Dendritic cell treated with granulocyte-macrophage colony-stimulating factor and Interleukin-4, amounts not matched to agents 40 ng/mL and 50 ng/mL, for 4 days (primary cell): Measurements from ENCODE around the gene RRAS2.
"Not testable (repeated sequence)": the region's sequence is repeated elsewhere in the genome, so short reads cannot be mapped to it uniquely, and the experiment has no call there.

Source experiments
- H3K27ac Mint-ChIP-seq: one replicate; pipeline ENCODE4 v1.8.0; 2022; ENCODE audit warnings: mild to moderate bottlenecking, mixed read lengths
- H3K27me3 Mint-ChIP-seq: one replicate; pipeline ENCODE4 v1.8.0; 2022; ENCODE audit warnings: mild to moderate bottlenecking, mixed read lengths
- H3K36me3 Mint-ChIP-seq: one replicate; pipeline ENCODE4 v1.8.0; 2022; ENCODE audit warnings: low read depth, mixed read lengths
- H3K4me1 Mint-ChIP-seq: one replicate; pipeline ENCODE4 v1.8.0; 2022; ENCODE audit warnings: low read depth, mixed read lengths
- H3K4me3 Mint-ChIP-seq: one replicate; pipeline ENCODE4 v1.8.0; 2022; ENCODE audit warnings: mild to moderate bottlenecking, moderate library complexity, mixed read lengths
- H3K9me3 Mint-ChIP-seq: one replicate; pipeline ENCODE4 v1.8.0; 2022; ENCODE audit warnings: mixed read lengths
- intact Hi-C: fragments of 100-400 bp; cut with micrococcal nuclease; formaldehyde crosslinking; loops from one replicate; pipeline ENCODE4 v1.15.0; 2022

RRAS2 gene

GRCh38 chr11:14358729-14359439 lies at the start of gene RRAS2:
RRAS2 (minus strand) TSS chr11:14359183; CDS start chr11:14358870, 313 bp downstream.
- intact Hi-C loops = no loop called here
- Mint-ChIP-seq H3K27me3 (peaks cover 65% of the 10 kb centered on the region), H3K27ac (no peak within 1 kb of the TSS), H3K4me3 (peak within 1 kb of the TSS; percentile 57), H3K4me1 (peaks cover 7% of the 10 kb centered on the region), H3K9me3 (no peaks in the 10 kb centered on the region), H3K36me3 (no peaks in the 10 kb centered on the region)

- no peaks in the 10 kb centered on the region for H3K36me3 Mint-ChIP-seq
- no peaks in the 10 kb centered on the region for H3K4me1 Mint-ChIP-seq
- intact Hi-C loops = no loop called here
- no peaks in the 10 kb centered on the region for H3K9me3 Mint-ChIP-seq
- H3K27ac Mint-ChIP-seq = no peak overlapping the region
- H3K27me3 Mint-ChIP-seq = no peaks in the 10 kb centered on the region
- H3K4me3 Mint-ChIP-seq = no peak overlapping the region
Measured at GRCh38 chr11:14408612-14409011, 49.6 kb upstream of the RRAS2 start.

GRCh38 chr11:14406116-14406515 lies 47.1 kb upstream of the RRAS2 start:
- H3K36me3 Mint-ChIP-seq, H3K27me3 Mint-ChIP-seq, intact Hi-C loops, H3K27ac Mint-ChIP-seq, H3K4me1 Mint-ChIP-seq, H3K9me3 Mint-ChIP-seq, H3K4me3 Mint-ChIP-seq: not testable (repeated sequence)

- H3K27me3 Mint-ChIP-seq, H3K27ac Mint-ChIP-seq, H3K4me1 Mint-ChIP-seq, H3K4me3 Mint-ChIP-seq, H3K36me3 Mint-ChIP-seq, intact Hi-C loops, H3K9me3 Mint-ChIP-seq: not testable (repeated sequence)
Measured at GRCh38 chr11:14403528-14403927, 44.5 kb upstream of the RRAS2 start.

GRCh38 chr11:14399087-14399486 lies 40.1 kb upstream of the RRAS2 start:
- Mint-ChIP-seq H3K4me3 (no peak overlapping the region), H3K27ac (no peak overlapping the region)

GRCh38 chr11:14396273-14396672 lies 37.3 kb upstream of the RRAS2 start:
- Mint-ChIP-seq H3K4me1 (no peaks in the 10 kb centered on the region), H3K4me3 (no peak overlapping the region), H3K27ac (no peak overlapping the region), H3K36me3 (no peaks in the 10 kb centered on the region), H3K9me3 (no peaks in the 10 kb centered on the region), H3K27me3 (peaks cover 7% of the 10 kb centered on the region)
- intact Hi-C loops = no loop called here

More at GRCh38 chr11:14399087-14399486, 40.1 kb upstream of the RRAS2 start:
- Mint-ChIP-seq H3K27me3 (peaks cover 7% of the 10 kb centered on the region), H3K9me3 (no peaks in the 10 kb centered on the region), H3K4me1 (no peaks in the 10 kb centered on the region), H3K36me3 (no peaks in the 10 kb centered on the region)
- intact Hi-C loops = no loop called here

GRCh38 chr11:14393889-14394288 lies 34.9 kb upstream of the RRAS2 start:
- Mint-ChIP-seq H3K27me3 (peaks cover 5% of the 10 kb centered on the region), H3K4me1 (no peaks in the 10 kb centered on the region), H3K36me3 (no peaks in the 10 kb centered on the region), H3K27ac (no peak overlapping the region), H3K4me3 (no peak overlapping the region), H3K9me3 (no peaks in the 10 kb centered on the region)
- intact Hi-C loops = no loop called here

GRCh38 chr11:14393129-14393528 lies 34.1 kb upstream of the RRAS2 start:
- no peaks in the 10 kb centered on the region for H3K4me1 Mint-ChIP-seq
- H3K36me3 Mint-ChIP-seq = no peaks in the 10 kb centered on the region
- H3K27me3 Mint-ChIP-seq = peaks cover 8% of the 10 kb centered on the region
- intact Hi-C loops = no loop called here
- H3K9me3 Mint-ChIP-seq = no peaks in the 10 kb centered on the region
- no peak overlapping the region for H3K4me3 Mint-ChIP-seq
- H3K27ac Mint-ChIP-seq = no peak overlapping the region

- no peaks in the 10 kb centered on the region for H3K4me1 Mint-ChIP-seq
- no peaks in the 10 kb centered on the region for H3K36me3 Mint-ChIP-seq
- intact Hi-C loops = no loop called here
- peaks cover 9% of the 10 kb centered on the region for H3K27me3 Mint-ChIP-seq
- no peaks in the 10 kb centered on the region for H3K9me3 Mint-ChIP-seq
- H3K27ac Mint-ChIP-seq = no peak overlapping the region
- no peak overlapping the region for H3K4me3 Mint-ChIP-seq
Measured at GRCh38 chr11:14390669-14391068, 31.7 kb upstream of the RRAS2 start.

- Mint-ChIP-seq H3K4me1 (no peaks in the 10 kb centered on the region), H3K36me3 (no peaks in the 10 kb centered on the region), H3K27ac (no peak overlapping the region), H3K27me3 (peaks cover 11% of the 10 kb centered on the region), H3K4me3 (no peak overlapping the region), H3K9me3 (no peaks in the 10 kb centered on the region)
- intact Hi-C loops = no loop called here
Measured at GRCh38 chr11:14388352-14388751, 29.4 kb upstream of the RRAS2 start.

GRCh38 chr11:14386895-14387480 lies 28.0 kb upstream of the RRAS2 start:
- H3K36me3 Mint-ChIP-seq = no peaks in the 10 kb centered on the region
- no peaks in the 10 kb centered on the region for H3K9me3 Mint-ChIP-seq
- intact Hi-C loops = no loop called here

GRCh38 chr11:14386081-14386480 lies 27.1 kb upstream of the RRAS2 start:
- intact Hi-C loops = no loop called here
- H3K27me3 Mint-ChIP-seq = peaks cover 29% of the 10 kb centered on the region
- no peaks in the 10 kb centered on the region for H3K9me3 Mint-ChIP-seq
- H3K36me3 Mint-ChIP-seq = no peaks in the 10 kb centered on the region
- peaks cover under 1% of the 10 kb centered on the region for H3K4me1 Mint-ChIP-seq
- no peak overlapping the region for H3K4me3 Mint-ChIP-seq
- H3K27ac Mint-ChIP-seq = no peak overlapping the region

More at GRCh38 chr11:14386895-14387480, 28.0 kb upstream of the RRAS2 start:
- Mint-ChIP-seq H3K4me3 (no peak overlapping the region), H3K4me1 (no peaks in the 10 kb centered on the region), H3K27me3 (peaks cover 22% of the 10 kb centered on the region), H3K27ac (no peak overlapping the region)

- intact Hi-C loops = no loop called here
- Mint-ChIP-seq H3K36me3 (no peaks in the 10 kb centered on the region), H3K9me3 (no peaks in the 10 kb centered on the region), H3K27ac (no peak overlapping the region), H3K4me3 (no peak overlapping the region), H3K4me1 (peaks cover 5% of the 10 kb centered on the region), H3K27me3 (peaks cover 43% of the 10 kb centered on the region)
Measured at GRCh38 chr11:14384338-14384737, 25.4 kb upstream of the RRAS2 start.

- intact Hi-C loops = no loop called here
- Mint-ChIP-seq H3K4me1 (peaks cover 5% of the 10 kb centered on the region), H3K27ac (no peak overlapping the region), H3K27me3 (peaks cover 49% of the 10 kb centered on the region), H3K9me3 (no peaks in the 10 kb centered on the region), H3K36me3 (no peaks in the 10 kb centered on the region), H3K4me3 (no peak overlapping the region)
Measured at GRCh38 chr11:14381968-14382367, 23.0 kb upstream of the RRAS2 start.
